ENCODE measurements around the gene KLRC4.

GRCh38 chr12:10388624-10389413 lies 20.7 kb downstream of the KLRC4 start:
- TF ChIP-seq CTCF (IDR thresholded peaks at IDR 0.05): no peak
- TF ChIP-seq POLR2A (IDR thresholded peaks at IDR 0.05): no peak
